HEK293 (cell line): ENCODE results near the gene WNT11.

Experiments
- CTCF ChIA-PET: fragments of 350-600 bp; formaldehyde crosslinking; extraction: SDS; loops from one replicate; lab custom pipeline; 2021; ENCODE audit warnings: antibody characterized with exemption; lab: Yijun Ruan, JAX
- POLR2A ChIA-PET: fragments of 300-600 bp; formaldehyde crosslinking; extraction: SDS; loops from one replicate; lab custom pipeline; 2020; ENCODE audit warnings: antibody characterized with exemption, inconsistent platforms; lab: Yijun Ruan, JAX
- H3K27ac ChIP-seq: fragments of 200-500 bp; sonication (Bioruptor generic); 2 replicates; pipeline ENCODE4 v1.5.1; 2014; ENCODE audit warnings: low read depth, low read length, control low read depth, inconsistent platforms; ENCODE audit errors: extremely low read depth
- H3K36me3 ChIP-seq, 2 experiments: fragments of 200-500 bp in 1 of 2; sonication (Bioruptor generic) in 1 of 2; 1 replicate in 1 of 2; 2 replicates in 1 of 2; pipeline ENCODE4 v1.5.1; 2014 to 2017; ENCODE audit warnings: inconsistent platforms in 2 of 2, low read length in 2 of 2; ENCODE audit not compliant: control insufficient read depth in 2 of 2, insufficient read depth in 1 of 2
- H3K4me1 ChIP-seq: fragments of 200-500 bp; sonication (Bioruptor generic); 2 replicates; pipeline ENCODE4 v1.5.1; 2014; ENCODE audit warnings: mild to moderate bottlenecking, low read length, inconsistent platforms; ENCODE audit not compliant: control insufficient read depth, insufficient read depth
- H3K4me3 ChIP-seq: 2 replicates; pipeline ENCODE4 v1.5.1; 2011; ENCODE audit warnings: low read depth, mild to moderate bottlenecking, control low read depth, low read length, moderate library complexity
- H3K9me3 ChIP-seq: fragments of 200-500 bp; sonication (Bioruptor generic); 2 replicates; pipeline ENCODE4 v1.5.1; 2014; ENCODE audit warnings: low read depth, low read length, inconsistent platforms; ENCODE audit not compliant: control insufficient read depth, insufficient read depth
- ATF2 ChIP-seq: fragments of 450-650 bp; formaldehyde crosslinking; IDR thresholded peaks from 2 replicates; pipeline ENCODE4 v1.5.1; 2016; ENCODE audit warnings: missing biosample characterization, missing genetic modification characterization, low read depth
- BCL11B ChIP-seq: fragments of 450-650 bp; formaldehyde crosslinking; IDR thresholded peaks from 2 replicates; pipeline ENCODE4 v1.5.1; 2016; ENCODE audit warnings: low read depth, missing biosample characterization, missing genetic modification characterization
- HIC1 ChIP-seq: fragments of 450-650 bp; formaldehyde crosslinking; IDR thresholded peaks from 2 replicates; pipeline ENCODE4 v1.5.1; 2016; ENCODE audit warnings: missing biosample characterization, missing genetic modification characterization
- HOXD13 ChIP-seq: sonication (generic); formaldehyde crosslinking; IDR thresholded peaks from 2 replicates; pipeline ENCODE4 v1.8.0; 2022; ENCODE audit warnings: missing genetic modification reagents, borderline replicate concordance
- KLF8 ChIP-seq: fragments of 450-650 bp; formaldehyde crosslinking; IDR thresholded peaks from 2 replicates; pipeline ENCODE4 v1.5.1; 2016; ENCODE audit warnings: missing biosample characterization, missing genetic modification characterization
- KLF9 ChIP-seq: fragments of 450-650 bp; formaldehyde crosslinking; IDR thresholded peaks from 2 replicates; pipeline ENCODE4 v1.5.1; 2016; ENCODE audit warnings: missing biosample characterization, missing genetic modification characterization, low read depth
- RBAK ChIP-seq: fragments of 450-650 bp; formaldehyde crosslinking; IDR thresholded peaks from 2 replicates; pipeline ENCODE4 v1.5.1; 2016; ENCODE audit warnings: missing biosample characterization, missing genetic modification characterization
- REPIN1 ChIP-seq: fragments of 450-650 bp; formaldehyde crosslinking; IDR thresholded peaks from 2 replicates; pipeline ENCODE4 v1.5.1; 2017; ENCODE audit warnings: missing biosample characterization, missing genetic modification characterization, low read depth
- TSHZ1 ChIP-seq: fragments of 450-650 bp; formaldehyde crosslinking; IDR thresholded peaks from 2 replicates; pipeline ENCODE4 v1.5.1; 2016; ENCODE audit warnings: missing biosample characterization, missing genetic modification characterization, borderline replicate concordance
- WT1 ChIP-seq: fragments of 450-650 bp; formaldehyde crosslinking; IDR thresholded peaks from 2 replicates; pipeline ENCODE4 v1.5.1; 2016; ENCODE audit warnings: missing biosample characterization, missing genetic modification characterization
- ZFP69B ChIP-seq: fragments of 450-650 bp; formaldehyde crosslinking; IDR thresholded peaks from 2 replicates; pipeline ENCODE4 v1.5.1; 2016; ENCODE audit warnings: missing biosample characterization, missing genetic modification characterization
- ZNF114 ChIP-seq: fragments of 450-650 bp; formaldehyde crosslinking; IDR thresholded peaks from 2 replicates; pipeline ENCODE4 v1.5.0; 2017; ENCODE audit warnings: missing biosample characterization, missing genetic modification characterization
- ZNF121 ChIP-seq: fragments of 450-650 bp; formaldehyde crosslinking; IDR thresholded peaks from 2 replicates; pipeline ENCODE4 v1.5.1; 2016; ENCODE audit warnings: missing biosample characterization, missing genetic modification characterization
- ZNF24 ChIP-seq: fragments of 450-650 bp; formaldehyde crosslinking; IDR thresholded peaks from 2 replicates; pipeline ENCODE4 v1.5.1; 2016; ENCODE audit warnings: missing biosample characterization, missing genetic modification characterization
- ZNF280D ChIP-seq: fragments of 450-650 bp; formaldehyde crosslinking; IDR thresholded peaks from 2 replicates; pipeline ENCODE4 v1.5.1; 2016; ENCODE audit warnings: missing biosample characterization, missing genetic modification characterization
- ZNF350 ChIP-seq: fragments of 450-650 bp; formaldehyde crosslinking; IDR thresholded peaks from 2 replicates; pipeline ENCODE4 v1.5.0; 2017; ENCODE audit warnings: missing biosample characterization, mild to moderate bottlenecking, missing genetic modification characterization
- ZNF529 ChIP-seq: fragments of 450-650 bp; formaldehyde crosslinking; IDR thresholded peaks from 2 replicates; pipeline ENCODE4 v1.5.1; 2017; ENCODE audit warnings: missing genetic modification characterization, missing biosample characterization; ENCODE audit not compliant: insufficient replicate concordance
- ZNF548 ChIP-seq: fragments of 450-650 bp; formaldehyde crosslinking; IDR thresholded peaks from 2 replicates; pipeline ENCODE4 v1.5.1; 2016; ENCODE audit warnings: missing biosample characterization, missing genetic modification characterization
- ZNF558 ChIP-seq: fragments of 450-650 bp; formaldehyde crosslinking; IDR thresholded peaks from 2 replicates; pipeline ENCODE4 v1.5.1; 2016; ENCODE audit warnings: missing biosample characterization, missing genetic modification characterization
- ZNF639 ChIP-seq: fragments of 450-650 bp; formaldehyde crosslinking; IDR thresholded peaks from 2 replicates; pipeline ENCODE4 v1.5.1; 2016; ENCODE audit warnings: missing biosample characterization, missing genetic modification characterization
- ZNF670 ChIP-seq: fragments of 450-650 bp; formaldehyde crosslinking; IDR thresholded peaks from 2 replicates; pipeline ENCODE4 v1.5.1; 2016; ENCODE audit warnings: missing biosample characterization, missing genetic modification characterization, low read depth
- ZNF701 ChIP-seq: fragments of 450-650 bp; formaldehyde crosslinking; IDR thresholded peaks from 2 replicates; pipeline ENCODE4 v1.5.1; 2016; ENCODE audit warnings: missing biosample characterization, missing genetic modification characterization
- ZNF830 ChIP-seq: fragments of 450-650 bp; IDR thresholded peaks from 2 replicates; pipeline ENCODE4 v1.5.0; 2018; ENCODE audit warnings: missing biosample characterization, missing genetic modification characterization, low read depth, mild to moderate bottlenecking, moderate library complexity
- ZSCAN5A ChIP-seq: fragments of 450-650 bp; formaldehyde crosslinking; IDR thresholded peaks from 2 replicates; pipeline ENCODE4 v1.5.1; 2016; ENCODE audit warnings: missing biosample characterization, missing genetic modification characterization

The WNT11 gene

GRCh38 chr11:76148941-76149613, 57.2 kb downstream of the WNT11 start (continued):
- TF ChIP-seq ZNF639 (tag by site-specific recombination) (no peak), ZSCAN5A (tag by site-specific recombination) (no peak), TSHZ1 (tag by site-specific recombination) (no peak), ZNF121 (no peak), REPIN1 (tag by site-specific recombination) (no peak)

GRCh38 chr11:76148231-76148630, 58.1 kb downstream of the WNT11 start:
- H3K9me3 ChIP-seq: no peaks in the 10 kb centered on the region
- no peaks in the 10 kb centered on the region for H3K36me3 ChIP-seq
- POLR2A ChIA-PET: no interaction called here
- no peak overlapping the region for H3K27ac ChIP-seq
- H3K4me3 ChIP-seq: no peak overlapping the region
- H3K4me1 ChIP-seq: no peaks in the 10 kb centered on the region
- TF ChIP-seq ZNF548 (tag by site-specific recombination) (no peak), ZNF529 (tag by site-specific recombination) (no peak), ATF2 (no peak), KLF8 (tag by site-specific recombination) (no peak), ZNF701 (tag by site-specific recombination) (no peak), ZNF670 (tag by site-specific recombination) (no peak), HIC1 (tag by site-specific recombination) (no peak), KLF9 (no peak), RBAK (no peak), WT1 (tag by site-specific recombination) (no peak), ZNF280D (tag by site-specific recombination) (no peak), ZNF114 (tag by site-specific recombination) (no peak), ZNF24 (tag by site-specific recombination) (no peak), ZNF350 (no peak), ZFP69B (tag by site-specific recombination) (no peak), BCL11B (tag by site-specific recombination) (no peak), ZNF830 (tag by site-specific recombination) (no peak), HOXD13 (CRISPR knock-in tag) (no peak), ZNF558 (tag by site-specific recombination) (no peak)
- TF ChIP-seq, all 188 proteins: peak for 0
- CTCF ChIA-PET: interaction anchor here (2.0 kb wide), 1 partner anchor 251 kb away, joined by 4 read pairs; no protein-coding TSS in a partner anchor
